Lower leg skin (tissue), 4 donors: ENCODE data around the gene STIM1. TPM values are rescaled to one million over a fixed set of nuclear protein-coding genes. Genes with fewer than 3 reads are reported as not detected.

Source experiments
- DNase-seq, 2 donors: peaks; one replicate each; pipeline ENCODE4 v3.0.0-alpha.2; 2019; ENCODE audit warnings: low spot score in 2 of 2
- H3K4me3 ChIP-seq: fragments of 200-600 bp; sonication (generic); 2 replicates; pipeline ENCODE4 v1.5.1; 2017; ENCODE audit warnings: mild to moderate bottlenecking, low read depth; ENCODE audit not compliant: poor library complexity, severe bottlenecking
- POLR2A ChIP-seq, 2 donors: fragments of 450-650 bp; IDR thresholded peaks; one replicate each; pipeline ENCODE4 v1.6.1; 2016 to 2017; ENCODE audit warnings: antibody characterized with exemption in 2 of 2, mild to moderate bottlenecking in 1 of 2, moderate library complexity in 1 of 2
- WGBS, 2 donors: methylation state at CpG; one replicate each; pipeline ENCODE4 v1.1.5; 2018; 5-methylcytosine and 5-hydroxymethylcytosine counted together
- intact Hi-C: fragments of 100-400 bp; cut with DNase I; formaldehyde crosslinking; loops from one replicate; pipeline ENCODE4 v1.15.0; 2023; ENCODE audit warnings: low total_unique reads
- total RNA-seq, 4 donors: library from RNA; depleted of rRNA; stranded (reverse); fragments of >200 nt; gene quantifications; one replicate each; pipeline ENCODE4 v1.1.0, GENCODE V29; 2016
- TF ChIP-seq, protein P1 (sequence below), 3 donors: fragments of 450-650 bp; IDR thresholded peaks; one replicate each; pipeline ENCODE4 v1.5.1; 2016; ENCODE audit warnings: antibody characterized with exemption in 3 of 3, mild to moderate bottlenecking in 3 of 3, moderate library complexity in 2 of 3

The STIM1 gene
- total RNA-seq, 4 donors from 2014 or later: 43.7 to 75.9 (median 64.9) TPM

DNA sequence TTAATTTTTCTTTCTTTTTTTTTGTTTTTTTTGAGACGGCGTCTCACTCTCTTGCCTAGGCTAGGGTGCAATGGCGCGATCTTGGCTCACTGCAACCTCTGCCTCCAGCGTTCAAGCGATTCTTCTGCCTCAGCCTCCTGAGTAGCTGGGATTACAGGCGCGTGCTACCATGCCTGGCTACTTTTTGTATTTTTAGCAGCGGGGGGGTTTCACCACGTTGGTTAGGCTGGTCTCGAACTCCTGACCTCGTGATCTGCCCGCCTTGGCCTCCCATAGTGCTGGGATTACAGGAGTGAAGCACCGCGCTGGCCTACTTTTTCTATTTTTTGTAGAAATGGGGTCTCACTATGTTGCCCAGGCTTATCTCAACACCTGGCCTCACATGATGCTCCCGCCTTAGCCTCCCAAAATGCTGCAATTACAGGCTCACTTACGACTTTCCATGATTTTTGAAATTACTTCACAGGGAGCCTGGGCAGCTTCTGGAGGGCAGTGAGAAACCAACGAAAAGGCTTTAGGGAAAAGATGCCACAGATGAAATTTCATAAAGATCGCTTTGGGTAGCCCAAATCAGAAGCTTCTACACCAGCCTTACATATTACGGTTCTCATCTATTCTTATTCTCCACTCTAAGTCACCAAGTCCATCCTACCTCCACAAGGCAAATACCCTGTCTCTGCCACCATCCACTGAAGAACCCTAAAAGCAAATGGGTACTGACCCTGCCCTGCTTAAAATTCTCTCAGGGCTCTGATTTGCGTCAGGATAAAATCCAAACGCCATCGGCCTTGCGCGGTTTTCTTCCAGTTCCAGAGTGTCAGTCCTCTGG lies 238.3 kb downstream of the STIM1 start:
- intact Hi-C loops: no loop called here
- peak overlapping the region; percentile 46 for H3K4me3 ChIP-seq
- TF ChIP-seq, protein P1, sequence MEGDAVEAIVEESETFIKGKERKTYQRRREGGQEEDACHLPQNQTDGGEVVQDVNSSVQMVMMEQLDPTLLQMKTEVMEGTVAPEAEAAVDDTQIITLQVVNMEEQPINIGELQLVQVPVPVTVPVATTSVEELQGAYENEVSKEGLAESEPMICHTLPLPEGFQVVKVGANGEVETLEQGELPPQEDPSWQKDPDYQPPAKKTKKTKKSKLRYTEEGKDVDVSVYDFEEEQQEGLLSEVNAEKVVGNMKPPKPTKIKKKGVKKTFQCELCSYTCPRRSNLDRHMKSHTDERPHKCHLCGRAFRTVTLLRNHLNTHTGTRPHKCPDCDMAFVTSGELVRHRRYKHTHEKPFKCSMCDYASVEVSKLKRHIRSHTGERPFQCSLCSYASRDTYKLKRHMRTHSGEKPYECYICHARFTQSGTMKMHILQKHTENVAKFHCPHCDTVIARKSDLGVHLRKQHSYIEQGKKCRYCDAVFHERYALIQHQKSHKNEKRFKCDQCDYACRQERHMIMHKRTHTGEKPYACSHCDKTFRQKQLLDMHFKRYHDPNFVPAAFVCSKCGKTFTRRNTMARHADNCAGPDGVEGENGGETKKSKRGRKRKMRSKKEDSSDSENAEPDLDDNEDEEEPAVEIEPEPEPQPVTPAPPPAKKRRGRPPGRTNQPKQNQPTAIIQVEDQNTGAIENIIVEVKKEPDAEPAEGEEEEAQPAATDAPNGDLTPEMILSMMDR (IDR thresholded peaks at IDR 0.05): no peak
- TF ChIP-seq POLR2A (IDR thresholded peaks at IDR 0.05): no peak
- DNase-seq: peak in 1 of 2 donors; percentile 74
- 66 to 69% methylated on average over 25 of the region's 25 CpGs for WGBS, 2 donors

GRCh38 chr11:4094348-4095291 lies 239.2 kb downstream of the STIM1 start, which contains the start of gene RRM1:
Gene RRM1 (plus strand): TSS chr11:4094799. CDS start chr11:4095013, 214 bp downstream.
- H3K4me3 ChIP-seq: peak within 1 kb of the TSS; percentile 46
- TF ChIP-seq, protein P1 (IDR thresholded peaks at IDR 0.05): no peak
- TF ChIP-seq POLR2A (IDR thresholded peaks at IDR 0.05): peak in 1 of 2 donors; percentile 14
- 0% methylated on average over 69 to 72 of the region's 74 CpGs for WGBS, 2 donors
- peak; percentile 93 to 99 for DNase-seq
- intact Hi-C loops: no loop called here

DNA sequence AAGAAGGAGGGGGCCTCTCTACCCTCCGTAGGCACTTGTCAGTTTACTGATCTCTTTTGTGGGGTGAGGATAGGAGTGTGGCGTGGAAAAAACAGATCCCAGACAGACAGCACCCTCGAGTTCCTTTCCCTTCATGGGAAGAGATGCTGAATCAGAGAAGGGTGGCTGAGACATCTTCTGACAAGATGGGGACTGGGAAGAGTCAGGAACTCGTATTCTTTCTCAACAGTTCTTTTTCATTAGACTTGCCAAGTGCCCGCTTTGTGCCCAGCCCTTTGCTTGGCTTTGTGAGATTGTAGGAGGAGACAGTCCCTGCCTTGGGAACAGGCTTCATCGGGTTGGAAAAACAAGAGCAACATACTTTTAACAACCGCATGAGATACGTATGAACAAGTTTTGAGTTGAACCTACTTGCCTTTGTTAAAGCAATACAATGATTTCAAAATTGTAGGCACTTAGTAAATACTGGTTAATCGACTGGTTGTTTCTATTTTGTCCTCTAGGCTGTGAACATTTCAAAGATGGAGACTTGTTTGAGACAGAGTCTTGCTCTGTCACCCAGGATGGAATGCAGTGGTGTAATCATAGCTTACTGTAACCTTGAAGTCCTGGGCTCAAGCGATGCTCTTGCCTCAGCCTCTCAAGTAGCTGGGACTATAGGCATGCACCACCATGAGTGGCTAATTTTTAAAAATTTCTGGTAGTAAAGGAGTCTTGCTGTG lies 240.2 kb downstream of the STIM1 start:
- WGBS, 2 donors: 6 to 7% methylated on average over 10 of the region's 10 CpGs
- peak overlapping the region; percentile 46 for H3K4me3 ChIP-seq
- DNase-seq: peak in 1 of 2 donors; percentile 80
- TF ChIP-seq, protein P1 (IDR thresholded peaks at IDR 0.05): no peak
- TF ChIP-seq POLR2A (IDR thresholded peaks at IDR 0.05): no peak
- intact Hi-C loops: no loop called here

- no peak for DNase-seq
- intact Hi-C loops: no loop called here
- H3K4me3 ChIP-seq: no peak overlapping the region
- 69 to 75% methylated on average over 4 of the region's 4 CpGs for WGBS, 2 donors
- no peak for TF ChIP-seq POLR2A (IDR thresholded peaks at IDR 0.05)
- TF ChIP-seq, protein P1 (IDR thresholded peaks at IDR 0.05): no peak
These were observed 242.7 kb downstream of the STIM1 start for GRCh38 chr11:4098026-4098621.

DNA sequence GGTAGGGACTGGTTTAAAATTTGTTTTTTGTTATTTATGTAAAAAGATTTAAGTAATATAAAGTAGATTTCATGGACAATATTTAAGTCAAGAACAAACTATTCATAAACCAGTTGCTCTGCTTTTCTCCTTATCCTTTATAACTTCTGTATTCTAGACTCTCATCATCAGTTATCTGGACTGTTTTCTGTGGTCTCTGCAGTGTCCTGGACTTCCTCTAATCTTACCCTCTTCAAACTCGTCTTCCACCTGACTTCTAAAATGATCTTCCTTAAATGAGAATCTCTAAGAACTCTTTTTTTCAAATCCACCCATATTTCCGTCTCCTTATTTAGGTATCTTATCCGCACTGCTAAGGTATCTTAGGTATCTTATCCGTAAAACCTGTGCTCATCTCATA lies 247.2 kb downstream of the STIM1 start:
- TF ChIP-seq, protein P1 (IDR thresholded peaks at IDR 0.05): no peak
- no peak for TF ChIP-seq POLR2A (IDR thresholded peaks at IDR 0.05)
- 90 to 93% methylated on average over 4 of the region's 4 CpGs for WGBS, 2 donors
- no peak overlapping the region for H3K4me3 ChIP-seq
- no peak for DNase-seq
- intact Hi-C loops: no loop called here
